DND-41 (cell line): ENCODE measurements around the gene DLG2.

ENCODE experiments used
- CTCF ChIP-seq: IDR thresholded peaks from 2 replicates; pipeline ENCODE4 v1.5.1; 2012; ENCODE audit warnings: borderline replicate concordance, low read length, moderate library complexity, mild to moderate bottlenecking; ENCODE audit not compliant: poor library complexity, severe bottlenecking; ENCODE audit errors: extremely low read depth
- EZH2 ChIP-seq: IDR thresholded peaks from 3 replicates; pipeline ENCODE4 v1.6.1; 2012; ENCODE audit warnings: borderline replicate concordance, low read depth, mild to moderate bottlenecking, moderate library complexity, low read length, inconsistent platforms; ENCODE audit not compliant: severe bottlenecking

GRCh38 chr11:83441601-83442000, 2185.5 kb downstream of the DLG2 start:
- TF ChIP-seq EZH2 (no peak), CTCF (no peak)
